ENCODE results near the gene LRMDA.

Gene LRMDA

DNA sequence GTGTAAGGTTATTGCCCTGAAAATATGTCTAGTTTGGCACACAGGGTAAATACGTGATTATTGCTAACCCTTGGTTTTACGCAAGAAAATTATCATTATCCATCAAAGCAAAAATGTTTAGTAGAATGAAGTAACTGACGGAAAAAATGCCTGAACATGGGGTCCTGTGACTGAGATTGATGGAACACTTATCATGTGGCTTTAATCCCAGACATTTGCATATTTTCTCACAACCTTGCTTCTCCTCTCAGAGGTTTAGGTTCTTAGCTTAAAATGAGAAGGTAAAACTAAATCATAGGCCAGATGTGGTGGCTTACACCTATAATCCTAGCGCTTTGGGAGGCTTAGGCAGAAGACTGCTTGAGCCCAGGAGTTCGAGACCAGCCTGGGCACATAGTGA lies 1010.7 kb downstream of the LRMDA start:
- DNase-seq (ENCODE audit: extremely low read depth, low read depth): no peak
- TF ChIP-seq, protein P1, sequence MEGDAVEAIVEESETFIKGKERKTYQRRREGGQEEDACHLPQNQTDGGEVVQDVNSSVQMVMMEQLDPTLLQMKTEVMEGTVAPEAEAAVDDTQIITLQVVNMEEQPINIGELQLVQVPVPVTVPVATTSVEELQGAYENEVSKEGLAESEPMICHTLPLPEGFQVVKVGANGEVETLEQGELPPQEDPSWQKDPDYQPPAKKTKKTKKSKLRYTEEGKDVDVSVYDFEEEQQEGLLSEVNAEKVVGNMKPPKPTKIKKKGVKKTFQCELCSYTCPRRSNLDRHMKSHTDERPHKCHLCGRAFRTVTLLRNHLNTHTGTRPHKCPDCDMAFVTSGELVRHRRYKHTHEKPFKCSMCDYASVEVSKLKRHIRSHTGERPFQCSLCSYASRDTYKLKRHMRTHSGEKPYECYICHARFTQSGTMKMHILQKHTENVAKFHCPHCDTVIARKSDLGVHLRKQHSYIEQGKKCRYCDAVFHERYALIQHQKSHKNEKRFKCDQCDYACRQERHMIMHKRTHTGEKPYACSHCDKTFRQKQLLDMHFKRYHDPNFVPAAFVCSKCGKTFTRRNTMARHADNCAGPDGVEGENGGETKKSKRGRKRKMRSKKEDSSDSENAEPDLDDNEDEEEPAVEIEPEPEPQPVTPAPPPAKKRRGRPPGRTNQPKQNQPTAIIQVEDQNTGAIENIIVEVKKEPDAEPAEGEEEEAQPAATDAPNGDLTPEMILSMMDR (IDR thresholded peaks at IDR 0.05; ENCODE audit: low read depth, low read length): no peak

DNA sequence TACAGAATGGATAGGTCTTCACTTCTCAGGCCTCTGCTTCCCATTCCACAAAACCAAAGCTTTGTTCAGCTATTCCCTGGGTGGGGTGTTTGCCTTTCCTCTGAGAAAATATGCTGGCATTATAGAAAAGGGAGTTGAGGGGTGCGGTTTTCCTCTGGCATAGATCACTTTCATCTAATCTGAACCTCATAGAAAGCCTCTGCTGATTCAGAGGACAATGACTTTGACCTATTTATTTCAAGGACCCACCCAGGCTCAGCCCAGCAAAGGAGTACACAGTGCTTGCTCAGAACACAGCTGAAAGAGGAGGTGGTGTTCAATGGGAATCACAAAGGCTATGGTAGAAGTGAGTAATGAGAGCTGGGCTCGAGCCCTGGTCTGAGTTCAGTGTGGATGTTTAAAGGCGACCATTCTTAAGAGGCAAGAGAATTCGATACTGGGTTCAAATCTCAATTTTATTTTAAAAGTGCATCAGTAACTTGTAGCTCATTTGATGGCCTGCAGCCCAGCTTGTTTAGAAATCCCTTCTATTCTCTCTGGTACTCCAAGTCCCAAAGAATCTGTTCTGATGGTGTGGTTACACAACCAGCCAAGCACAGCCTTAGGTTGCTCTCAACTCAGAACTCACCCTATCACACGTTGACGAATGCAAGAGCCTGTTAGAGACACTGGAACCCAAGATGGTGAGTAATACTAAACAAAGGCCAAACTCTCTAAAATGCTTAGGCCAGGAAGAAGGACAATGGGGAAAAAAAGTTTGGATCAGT lies 1012.8 kb downstream of the LRMDA start:
- no peak for DNase-seq (ENCODE audit: extremely low read depth, low read depth)
- TF ChIP-seq, protein P1 (IDR thresholded peaks at IDR 0.05; ENCODE audit: low read depth, low read length): no peak

DNA sequence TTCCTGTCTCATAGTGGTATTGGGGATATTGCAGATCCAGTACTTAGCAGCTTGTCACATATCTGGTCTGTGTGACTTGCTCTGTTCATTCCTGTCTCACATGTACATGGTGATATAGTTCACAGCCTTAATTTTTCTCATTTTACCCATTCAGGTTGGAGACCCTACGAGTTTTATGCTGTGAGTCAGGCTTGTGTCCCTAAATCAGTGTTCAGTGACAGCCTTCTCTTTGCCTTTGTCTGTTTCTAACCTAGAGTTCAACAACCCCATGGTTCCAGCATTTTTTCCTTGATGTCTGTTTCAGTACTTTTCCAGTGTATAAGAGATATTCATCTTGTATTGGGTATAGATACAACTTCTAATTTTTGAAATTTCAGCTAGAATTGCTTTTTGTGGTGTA lies 1016.2 kb downstream of the LRMDA start:
- DNase-seq (ENCODE audit: extremely low read depth, low read depth): no peak
- TF ChIP-seq, protein P1 (IDR thresholded peaks at IDR 0.05; ENCODE audit: low read depth, low read length): no peak

DNA sequence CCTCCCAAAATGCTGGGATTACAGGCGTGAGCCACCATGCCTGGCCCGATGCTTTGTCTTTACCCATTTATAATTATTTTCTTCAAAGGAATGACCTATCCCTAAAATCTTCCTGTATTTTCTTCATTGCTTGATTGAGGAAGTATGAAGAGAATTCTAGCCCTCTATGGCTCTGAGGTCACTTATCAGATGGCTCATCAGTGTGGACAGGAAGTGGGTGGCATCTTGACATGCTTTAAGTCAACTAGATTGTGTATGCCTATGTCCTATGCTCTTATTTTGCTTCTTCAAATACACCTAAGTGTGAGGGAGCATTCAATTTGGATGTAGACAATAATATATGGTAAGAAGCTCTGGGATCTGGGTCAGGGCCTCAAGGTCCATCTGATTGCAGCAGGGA lies 1020.5 kb downstream of the LRMDA start:
- DNase-seq (ENCODE audit: extremely low read depth, low read depth): no peak
- TF ChIP-seq, protein P1 (IDR thresholded peaks at IDR 0.05; ENCODE audit: low read depth, low read length): no peak

DNA sequence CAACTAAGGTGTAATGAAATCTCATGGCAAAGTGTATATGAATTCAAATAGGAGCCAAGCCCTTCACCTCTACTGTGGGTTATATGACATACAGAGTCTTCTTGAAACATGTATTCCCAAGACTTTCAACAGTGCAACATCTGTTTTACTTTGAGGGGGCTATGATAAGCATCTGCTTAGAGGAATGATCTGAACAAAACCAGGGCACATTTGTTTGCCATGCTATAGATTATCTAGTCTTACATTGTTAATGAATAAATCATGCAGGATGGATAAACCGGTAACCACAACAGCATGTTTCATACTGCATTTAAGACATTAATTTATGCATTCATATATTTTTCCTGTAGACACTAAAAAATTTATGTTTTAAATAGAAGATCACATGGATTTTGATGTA lies 1021.9 kb downstream of the LRMDA start:
- TF ChIP-seq, protein P1 (IDR thresholded peaks at IDR 0.05; ENCODE audit: low read depth, low read length): no peak
- DNase-seq (ENCODE audit: extremely low read depth, low read depth): no peak

DNA sequence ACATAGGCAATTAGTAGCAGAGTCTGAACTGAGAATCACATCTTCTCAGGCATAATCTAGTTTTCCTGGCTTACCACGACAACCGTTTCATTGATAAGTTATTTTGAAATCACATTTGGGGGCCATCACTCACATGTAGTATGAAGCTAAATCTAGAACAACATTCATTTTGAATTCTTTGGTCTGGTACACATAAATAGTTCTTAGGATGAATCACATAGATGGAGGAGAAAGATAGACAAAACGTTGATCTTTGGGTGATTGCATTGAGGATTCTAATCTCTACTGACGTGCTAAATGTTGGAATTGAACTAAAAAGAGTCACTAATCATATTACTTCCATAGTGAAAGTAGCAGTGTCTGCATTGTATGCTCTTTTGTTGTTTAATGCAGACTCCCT lies 1022.6 kb downstream of the LRMDA start:
- TF ChIP-seq, protein P1 (IDR thresholded peaks at IDR 0.05; ENCODE audit: low read depth, low read length): no peak
- DNase-seq (ENCODE audit: extremely low read depth, low read depth): no peak

DNA sequence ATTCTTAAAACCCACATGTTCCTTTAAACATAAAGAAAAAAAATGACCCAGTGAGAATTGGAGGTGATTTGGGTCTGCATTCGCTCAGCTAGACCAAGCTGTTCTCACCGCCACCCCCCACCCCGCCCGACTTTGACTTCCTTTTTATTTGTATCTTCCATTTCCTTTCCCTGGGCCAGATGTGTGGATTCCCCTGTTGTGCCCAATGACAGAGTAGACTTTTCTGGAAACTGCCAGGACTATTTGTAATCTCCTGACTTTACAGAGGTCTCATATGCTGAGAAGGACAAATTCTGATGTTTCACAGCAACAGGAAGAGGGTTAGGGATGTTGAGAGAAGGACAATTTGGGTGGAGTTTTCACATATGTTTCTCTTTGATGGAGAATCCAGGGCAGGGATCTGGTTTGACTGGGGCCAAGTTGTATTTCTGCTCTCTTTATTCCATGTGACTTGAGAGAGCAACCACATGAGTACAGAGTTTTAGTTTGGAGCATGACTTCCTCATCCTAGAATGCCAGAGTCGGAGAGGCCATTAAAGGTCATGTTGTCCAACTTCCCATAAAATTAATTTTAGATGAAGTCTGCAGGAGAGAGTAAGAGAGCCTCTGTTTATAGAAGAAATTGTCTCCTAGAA lies 1023.2 kb downstream of the LRMDA start:
- DNase-seq (ENCODE audit: extremely low read depth, low read depth): no peak
- TF ChIP-seq, protein P1 (IDR thresholded peaks at IDR 0.05; ENCODE audit: low read depth, low read length): no peak

All from AG09319 (cell line).